ENCODE measurements around the gene PKNOX2.

The PKNOX2 gene

GRCh38 chr11:125256541-125257189 is 92.1 kb downstream of the PKNOX2 start:
- TF ChIP-seq CTCF (IDR thresholded peaks at IDR 0.05; ENCODE audit: insufficient read depth, low read length, missing control alignments), result no peak
- CTCF ChIA-PET, result interaction anchor here (1.2 kb wide), 1 partner anchor 14 kb away, joined by 3 read pairs; no protein-coding TSS in a partner anchor
- DNase-seq (ENCODE audit: low read depth, low spot score), result no peak
- POLR2A ChIA-PET, result no interaction called here
- H3K4me3 ChIP-seq (ENCODE audit: low read depth, low read length), result no peak overlapping the region

GRCh38 chr11:125257190-125257579 is 92.6 kb downstream of the PKNOX2 start:
- ChIA-PET POLR2A (no interaction called here), CTCF (no interaction called here)
- peak; percentile 39 for TF ChIP-seq CTCF (IDR thresholded peaks at IDR 0.05; ENCODE audit: insufficient read depth, low read length, missing control alignments)
- no peak for DNase-seq (ENCODE audit: low read depth, low spot score)
- no peak overlapping the region for H3K4me3 ChIP-seq (ENCODE audit: low read depth, low read length)

- ChIA-PET POLR2A (no interaction called here), CTCF (interaction anchor here (0.7 kb wide), 1 partner anchor 88 kb away, joined by 3 read pairs; no protein-coding TSS in a partner anchor)
- DNase-seq (ENCODE audit: low read depth, low spot score), result no peak
- no peak for TF ChIP-seq CTCF (IDR thresholded peaks at IDR 0.05; ENCODE audit: insufficient read depth, low read length, missing control alignments)
- H3K4me3 ChIP-seq (ENCODE audit: low read depth, low read length), result no peak overlapping the region
These were observed 93.2 kb downstream of the PKNOX2 start for GRCh38 chr11:125257751-125258150.

GRCh38 chr11:125258291-125259032 is 93.9 kb downstream of the PKNOX2 start:
- no peak overlapping the region for H3K4me3 ChIP-seq (ENCODE audit: low read depth, low read length)
- no peak for DNase-seq (ENCODE audit: low read depth, low spot score)
- ChIA-PET CTCF (interaction anchor here (0.7 kb wide), 1 partner anchor 87 kb away, joined by 3 read pairs; no protein-coding TSS in a partner anchor), POLR2A (no interaction called here)
- TF ChIP-seq CTCF (IDR thresholded peaks at IDR 0.05; ENCODE audit: insufficient read depth, low read length, missing control alignments), result no peak

- TF ChIP-seq CTCF (IDR thresholded peaks at IDR 0.05; ENCODE audit: insufficient read depth, low read length, missing control alignments), result no peak
- CTCF ChIA-PET, result no interaction called here
- no peak for DNase-seq (ENCODE audit: low read depth, low spot score)
- H3K4me3 ChIP-seq (ENCODE audit: low read depth, low read length), result no peak overlapping the region
- POLR2A ChIA-PET, result no interaction called here
These were observed 97.0 kb downstream of the PKNOX2 start for GRCh38 chr11:125261588-125261987.

GRCh38 chr11:125262194-125262829 is 97.8 kb downstream of the PKNOX2 start:
- no peak overlapping the region for H3K4me3 ChIP-seq (ENCODE audit: low read depth, low read length)
- TF ChIP-seq CTCF (IDR thresholded peaks at IDR 0.05; ENCODE audit: insufficient read depth, low read length, missing control alignments), result no peak
- CTCF ChIA-PET, result interaction anchor here (0.7 to 1.3 kb wide), 3 partner anchors 84 to 386 kb away, joined by 3 to 4 read pairs (median 3); no protein-coding TSS in a partner anchor
- no peak for DNase-seq (ENCODE audit: low read depth, low spot score)
- POLR2A ChIA-PET, result no interaction called here
